Panc1 (cell line): ENCODE measurements around the gene TBX2. TPM values are rescaled to one million over a fixed set of nuclear protein-coding genes. Genes with fewer than 3 reads are reported as not detected.

Experiments
- ATAC-seq: fragments of 200-7000 bp; cut with Tn5 transposase; 2 replicates; pipeline ENCODE4 v1.9.1; 2020; ENCODE audit warnings: mild to moderate bottlenecking, moderate library complexity
- BruUV-seq: library from RNA; stranded (reverse); fragments of 400-500 nt; replicated peaks from 2 replicates; lab custom pipeline; 2021; lab: Mats Ljungman, UMichigan
- CTCF ChIA-PET: fragments of 300-600 bp; sonication (Branson Sonifier 250); formaldehyde crosslinking; loops from one replicate; lab custom pipeline; 2022; ENCODE audit warnings: antibody characterized with exemption; lab: Charles Lee
- POLR2A ChIA-PET: fragments of 300-600 bp; sonication (Branson Sonifier 250); formaldehyde crosslinking; loops from one replicate; lab custom pipeline; 2022; ENCODE audit warnings: antibody characterized with exemption; lab: Charles Lee
- DNase-seq: peaks from one replicate; pipeline ENCODE4 v3.0.0-alpha.2; 2010; ENCODE audit warnings: low read depth, low spot score
- H3K27ac ChIP-seq: 2 replicates; pipeline ENCODE4 v1.5.1; 2011; ENCODE audit warnings: mild to moderate bottlenecking, low read length, inconsistent platforms
- H3K27me3 ChIP-seq: fragments of 200-500 bp; sonication (Bioruptor generic); 2 replicates; pipeline ENCODE4 v1.6.0; 2014; ENCODE audit warnings: low read length, inconsistent platforms; ENCODE audit not compliant: control insufficient read depth, insufficient read depth
- H3K36me3 ChIP-seq: fragments of 200-500 bp; sonication (Bioruptor generic); 2 replicates; pipeline ENCODE4 v1.5.1; 2014; ENCODE audit warnings: inconsistent platforms, mild to moderate bottlenecking, low read length, moderate library complexity; ENCODE audit not compliant: control insufficient read depth, insufficient read depth
- H3K4me1 ChIP-seq: 2 replicates; pipeline ENCODE4 v1.5.1; 2011; ENCODE audit warnings: inconsistent platforms, mild to moderate bottlenecking, low read length, moderate library complexity; ENCODE audit not compliant: control insufficient read depth, insufficient read depth
- H3K4me3 ChIP-seq, 2 experiments: 2 replicates each; pipeline ENCODE4 v1.5.1; 2011 to 2012; ENCODE audit warnings: low read depth in 2 of 2, low read length in 2 of 2, mild to moderate bottlenecking in 2 of 2, inconsistent platforms in 1 of 2, moderate library complexity in 1 of 2
- H3K9me3 ChIP-seq: fragments of 200-500 bp; sonication (Bioruptor generic); 2 replicates; pipeline ENCODE4 v1.5.1; 2014; ENCODE audit warnings: low read depth, mild to moderate bottlenecking, inconsistent platforms, low read length, moderate library complexity; ENCODE audit not compliant: control insufficient read depth, insufficient read depth
- POLR2AphosphoS5 ChIP-seq: IDR thresholded peaks from 2 replicates; pipeline ENCODE4 v1.6.1; 2012; ENCODE audit warnings: mild to moderate bottlenecking, low read depth, low read length, moderate library complexity
- SIN3A ChIP-seq: IDR thresholded peaks from 2 replicates; pipeline ENCODE4 v1.6.1; 2012; ENCODE audit warnings: low read depth, mild to moderate bottlenecking, low read length, moderate library complexity, borderline replicate concordance; ENCODE audit not compliant: insufficient read depth
- TCF7L2 ChIP-seq: IDR thresholded peaks from 2 replicates; pipeline ENCODE4 v1.6.1; 2011; ENCODE audit warnings: mild to moderate bottlenecking, low read depth, low read length, inconsistent platforms
- in situ Hi-C: cut with HindIII; loops from 2 replicates; pipeline ENCODE4 v1.10.0; 2016; ENCODE audit warnings: low sequenced_read_pairs, low pct_unique_long_range_greater_than_20kb
- intact Hi-C: fragments of 100-400 bp; cut with micrococcal nuclease; formaldehyde crosslinking; loops from one replicate; pipeline ENCODE4 v1.10.0; 2022; ENCODE audit not compliant: unreplicated experiment
- total RNA-seq: library from RNA; stranded (reverse); gene quantifications from one replicate; pipeline ENCODE4 v1.2.1, GENCODE V29; 2021; ENCODE audit not compliant: unreplicated experiment
- TF ChIP-seq, protein P1 (sequence below): fragments of 450-650 bp; IDR thresholded peaks from 2 replicates; pipeline ENCODE4 v1.5.1; 2017; ENCODE audit warnings: mild to moderate bottlenecking
- TF ChIP-seq, protein P2 (sequence below), 2 experiments: IDR thresholded peaks; 2 replicates each; pipeline ENCODE4 v1.6.1; 2011 to 2012; ENCODE audit warnings: low read depth in 2 of 2, control low read depth in 1 of 2, low read length in 1 of 2, mild to moderate bottlenecking in 1 of 2, moderate library complexity in 1 of 2; ENCODE audit not compliant: insufficient read depth in 1 of 2

Gene TBX2
- total RNA-seq, 1 experiment from 2014 or later: 35.6 TPM

DNA sequence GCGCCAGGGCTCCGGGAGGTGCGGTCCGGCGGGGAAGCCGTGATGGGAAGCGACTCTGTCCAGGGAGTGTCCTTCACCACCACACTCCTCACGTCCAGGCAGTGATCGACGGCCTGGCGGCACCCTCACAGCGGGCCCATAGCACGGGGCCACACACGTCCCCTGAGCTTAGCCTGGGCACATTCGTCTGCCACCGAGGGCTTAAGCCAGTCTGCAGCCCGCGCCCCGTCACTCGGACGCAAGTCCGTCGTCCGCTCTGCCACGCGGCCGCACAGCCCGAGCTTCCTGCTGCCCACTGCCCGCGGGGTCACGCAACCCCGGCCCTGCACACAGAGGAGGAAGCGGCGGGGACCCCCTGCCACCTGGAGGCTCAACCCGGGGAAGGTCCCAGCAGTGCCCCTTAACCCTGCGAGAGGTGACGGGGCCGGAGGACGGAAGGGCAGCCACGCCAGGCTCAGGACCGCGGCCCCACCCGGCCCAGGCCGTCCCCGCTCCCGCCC is 3.0 kb upstream of the TBX2 start:
- POLR2A ChIA-PET: no interaction called here
- peaks cover 24% of the 10 kb centered on the region for H3K4me1 ChIP-seq
- BruUV-seq: no TSS peak
- CTCF ChIA-PET: no interaction called here
- in situ Hi-C loops (no loop called here), intact Hi-C loops (loop anchor here (10.0 kb wide), 1 partner anchor 392 kb away; no protein-coding TSS in a partner anchor)
- H3K4me3 ChIP-seq: peak overlapping the region in 1 of 2 experiments; percentile 4; a peak in 1 of 4 replicates
- TF ChIP-seq SIN3A: no peak
- TF ChIP-seq, protein P1, sequence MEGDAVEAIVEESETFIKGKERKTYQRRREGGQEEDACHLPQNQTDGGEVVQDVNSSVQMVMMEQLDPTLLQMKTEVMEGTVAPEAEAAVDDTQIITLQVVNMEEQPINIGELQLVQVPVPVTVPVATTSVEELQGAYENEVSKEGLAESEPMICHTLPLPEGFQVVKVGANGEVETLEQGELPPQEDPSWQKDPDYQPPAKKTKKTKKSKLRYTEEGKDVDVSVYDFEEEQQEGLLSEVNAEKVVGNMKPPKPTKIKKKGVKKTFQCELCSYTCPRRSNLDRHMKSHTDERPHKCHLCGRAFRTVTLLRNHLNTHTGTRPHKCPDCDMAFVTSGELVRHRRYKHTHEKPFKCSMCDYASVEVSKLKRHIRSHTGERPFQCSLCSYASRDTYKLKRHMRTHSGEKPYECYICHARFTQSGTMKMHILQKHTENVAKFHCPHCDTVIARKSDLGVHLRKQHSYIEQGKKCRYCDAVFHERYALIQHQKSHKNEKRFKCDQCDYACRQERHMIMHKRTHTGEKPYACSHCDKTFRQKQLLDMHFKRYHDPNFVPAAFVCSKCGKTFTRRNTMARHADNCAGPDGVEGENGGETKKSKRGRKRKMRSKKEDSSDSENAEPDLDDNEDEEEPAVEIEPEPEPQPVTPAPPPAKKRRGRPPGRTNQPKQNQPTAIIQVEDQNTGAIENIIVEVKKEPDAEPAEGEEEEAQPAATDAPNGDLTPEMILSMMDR: no peak
- no peak for TF ChIP-seq TCF7L2
- TF ChIP-seq POLR2AphosphoS5: no peak
- TF ChIP-seq, protein P2, sequence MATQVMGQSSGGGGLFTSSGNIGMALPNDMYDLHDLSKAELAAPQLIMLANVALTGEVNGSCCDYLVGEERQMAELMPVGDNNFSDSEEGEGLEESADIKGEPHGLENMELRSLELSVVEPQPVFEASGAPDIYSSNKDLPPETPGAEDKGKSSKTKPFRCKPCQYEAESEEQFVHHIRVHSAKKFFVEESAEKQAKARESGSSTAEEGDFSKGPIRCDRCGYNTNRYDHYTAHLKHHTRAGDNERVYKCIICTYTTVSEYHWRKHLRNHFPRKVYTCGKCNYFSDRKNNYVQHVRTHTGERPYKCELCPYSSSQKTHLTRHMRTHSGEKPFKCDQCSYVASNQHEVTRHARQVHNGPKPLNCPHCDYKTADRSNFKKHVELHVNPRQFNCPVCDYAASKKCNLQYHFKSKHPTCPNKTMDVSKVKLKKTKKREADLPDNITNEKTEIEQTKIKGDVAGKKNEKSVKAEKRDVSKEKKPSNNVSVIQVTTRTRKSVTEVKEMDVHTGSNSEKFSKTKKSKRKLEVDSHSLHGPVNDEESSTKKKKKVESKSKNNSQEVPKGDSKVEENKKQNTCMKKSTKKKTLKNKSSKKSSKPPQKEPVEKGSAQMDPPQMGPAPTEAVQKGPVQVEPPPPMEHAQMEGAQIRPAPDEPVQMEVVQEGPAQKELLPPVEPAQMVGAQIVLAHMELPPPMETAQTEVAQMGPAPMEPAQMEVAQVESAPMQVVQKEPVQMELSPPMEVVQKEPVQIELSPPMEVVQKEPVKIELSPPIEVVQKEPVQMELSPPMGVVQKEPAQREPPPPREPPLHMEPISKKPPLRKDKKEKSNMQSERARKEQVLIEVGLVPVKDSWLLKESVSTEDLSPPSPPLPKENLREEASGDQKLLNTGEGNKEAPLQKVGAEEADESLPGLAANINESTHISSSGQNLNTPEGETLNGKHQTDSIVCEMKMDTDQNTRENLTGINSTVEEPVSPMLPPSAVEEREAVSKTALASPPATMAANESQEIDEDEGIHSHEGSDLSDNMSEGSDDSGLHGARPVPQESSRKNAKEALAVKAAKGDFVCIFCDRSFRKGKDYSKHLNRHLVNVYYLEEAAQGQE (IDR thresholded peaks at IDR 0.05; ENCODE audit: insufficient read depth in 1 of 2, low read depth in 2 of 2, low read length in 1 of 2): no peak
- no peaks in the 10 kb centered on the region for H3K9me3 ChIP-seq
- H3K27ac ChIP-seq: no peak overlapping the region
- no peak for ATAC-seq
- H3K27me3 ChIP-seq: no peaks in the 10 kb centered on the region
- no peak for DNase-seq
- no peaks in the 10 kb centered on the region for H3K36me3 ChIP-seq

DNA sequence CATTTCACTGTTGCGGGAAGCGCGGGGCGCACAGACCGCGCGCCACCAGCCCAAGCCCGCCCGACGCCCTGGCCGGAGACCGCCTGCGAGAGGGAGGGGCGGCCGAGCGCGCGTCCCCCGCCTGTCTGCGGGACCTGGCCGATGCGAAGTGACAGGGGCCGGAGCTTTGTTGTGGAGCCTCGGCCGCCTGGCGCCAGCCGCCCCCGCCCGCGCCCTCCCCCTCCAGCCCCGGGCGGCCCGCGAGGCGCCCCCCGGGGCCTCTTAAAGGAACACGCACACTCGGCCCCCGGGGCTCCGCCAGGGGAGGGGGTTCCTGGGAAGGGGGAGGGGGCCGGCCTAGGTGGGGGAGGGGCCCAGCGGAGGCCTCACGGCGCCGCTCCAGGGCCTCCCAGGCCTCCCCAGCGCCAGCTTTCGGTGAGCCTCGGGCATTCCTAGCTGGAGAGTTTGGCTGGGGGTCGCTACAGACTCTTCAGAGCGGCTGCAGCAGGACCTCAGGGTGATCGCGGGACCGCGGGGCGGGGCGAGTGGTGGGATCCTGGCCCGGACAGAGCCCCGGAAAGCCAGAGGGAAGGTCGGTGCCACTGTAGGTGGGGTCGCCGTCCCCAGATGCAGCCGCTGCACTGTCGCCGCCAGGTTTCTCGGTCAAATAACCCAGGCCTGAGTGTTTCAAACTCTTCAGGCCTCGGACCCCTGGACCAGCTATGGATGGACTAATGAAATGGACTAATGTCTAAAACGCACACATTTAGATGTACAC is 2.4 kb upstream of the TBX2 start:
- peak overlapping the region in 1 of 2 experiments; percentile 79; a peak in 1 of 4 replicates for H3K4me3 ChIP-seq
- no TSS peak for BruUV-seq
- H3K27ac ChIP-seq: peak overlapping the region; percentile 54; the same call in 1 of the 2 replicates
- ATAC-seq: no peak
- TF ChIP-seq, protein P2 (IDR thresholded peaks at IDR 0.05; ENCODE audit: insufficient read depth in 1 of 2, low read depth in 2 of 2, low read length in 1 of 2): no peak
- TF ChIP-seq, protein P1: no peak
- TF ChIP-seq POLR2AphosphoS5: no peak
- TF ChIP-seq SIN3A: no peak
- TF ChIP-seq TCF7L2: no peak
- H3K4me1 ChIP-seq: peaks cover 24% of the 10 kb centered on the region
- H3K9me3 ChIP-seq: no peaks in the 10 kb centered on the region
- no peak for DNase-seq
- no peaks in the 10 kb centered on the region for H3K27me3 ChIP-seq
- POLR2A ChIA-PET: no interaction called here
- in situ Hi-C loops: no loop called here
- intact Hi-C loops: loop anchor here (10.0 kb wide), 1 partner anchor 392 kb away; no protein-coding TSS in a partner anchor
- CTCF ChIA-PET: no interaction called here
- H3K36me3 ChIP-seq: no peaks in the 10 kb centered on the region
